Smooth muscle cell (in vitro differentiated cells): ENCODE measurements around the gene PLEKHA6. TPM values are rescaled to one million over a fixed set of nuclear protein-coding genes. Genes with fewer than 3 reads are reported as not detected.

Experiments used
- DNase-seq: peaks from one replicate; lab custom pipeline; 2025; ENCODE audit not compliant: unreplicated experiment; lab: John Stamatoyannopoulos, UW
- H2AFZ ChIP-seq: fragments of 200-600 bp; sonication (generic); 2 replicates; pipeline ENCODE4 v1.6.0; 2016; ENCODE audit warnings: antibody characterized with exemption, low read depth, mild to moderate bottlenecking
- H3F3A ChIP-seq: fragments of 200-600 bp; sonication (generic); 2 replicates; pipeline ENCODE4 v1.6.0; 2017; ENCODE audit warnings: antibody characterized with exemption, low read depth
- H3K27ac ChIP-seq: fragments of 200-600 bp; sonication (generic); 2 replicates; pipeline ENCODE4 v1.5.1; 2016; ENCODE audit warnings: low read depth, mild to moderate bottlenecking
- H3K27me3 ChIP-seq: fragments of 200-600 bp; sonication (generic); 2 replicates; pipeline ENCODE4 v1.6.1; 2016; ENCODE audit warnings: low read depth, mild to moderate bottlenecking
- H3K36me3 ChIP-seq: fragments of 200-600 bp; sonication (generic); 2 replicates; pipeline ENCODE4 v1.5.1; 2016; ENCODE audit warnings: low read depth
- H3K4me1 ChIP-seq: fragments of 200-600 bp; sonication (generic); 2 replicates; pipeline ENCODE4 v1.5.1; 2016; ENCODE audit warnings: low read depth
- H3K4me2 ChIP-seq: fragments of 200-600 bp; sonication (generic); 2 replicates; pipeline ENCODE4 v1.6.0; 2016; ENCODE audit warnings: mild to moderate bottlenecking
- H3K4me3 ChIP-seq: fragments of 200-600 bp; sonication (generic); 2 replicates; pipeline ENCODE4 v1.5.1; 2016; ENCODE audit warnings: mild to moderate bottlenecking
- H3K79me2 ChIP-seq: fragments of 200-600 bp; sonication (generic); 2 replicates; pipeline ENCODE4 v1.6.0; 2016; ENCODE audit warnings: low read depth, mild to moderate bottlenecking
- H3K9ac ChIP-seq: fragments of 200-600 bp; sonication (generic); 2 replicates; pipeline ENCODE4 v1.6.0; 2016; ENCODE audit warnings: low read depth
- H3K9me3 ChIP-seq: fragments of 200-600 bp; sonication (generic); replicated peaks from 2 replicates; pipeline ENCODE4 v1.5.1; 2016; ENCODE audit warnings: low read depth
- H4K20me1 ChIP-seq: fragments of 200-600 bp; sonication (generic); 2 replicates; pipeline ENCODE4 v1.6.0; 2016; ENCODE audit warnings: low read depth
- CTCF ChIP-seq: fragments of 200-600 bp; sonication (generic); IDR thresholded peaks from 2 replicates; pipeline ENCODE4 v1.5.1; 2017; ENCODE audit warnings: borderline replicate concordance, mild to moderate bottlenecking, antibody characterized with exemption; ENCODE audit not compliant: insufficient read depth, poor library complexity, severe bottlenecking
- WGBS: methylation state at CpG from one replicate; pipeline ENCODE4 v1.1.7; 2016; ENCODE audit warnings: low lambda C conversion rate; 5-methylcytosine and 5-hydroxymethylcytosine counted together
- polyA plus RNA-seq: library from polyadenylated mRNA; unstranded; fragments of >200 nt; fragmentation: Nextera tagmentation; extraction: Ambion mirVana; gene quantifications from 2 replicates; pipeline ENCODE4 v1.2.1, GENCODE V29; 2016
- total RNA-seq: library from RNA; depleted of rRNA; stranded (reverse); fragments of >200 nt; gene quantifications from 2 replicates; pipeline ENCODE4 v1.2.3, GENCODE V29; 2014

Gene PLEKHA6
- total and polyA plus RNA-seq, 2 experiments from 2014 or later, result 0.45 to 0.85 TPM

GRCh38 chr1:204373911-204374310, 14.2 kb upstream of the PLEKHA6 start:
- no peak for DNase-seq
- no peak for TF ChIP-seq CTCF
- no peak overlapping the region for H3K9ac ChIP-seq
- H3K79me2 ChIP-seq, result no peaks in the 10 kb centered on the region
- H3K4me3 ChIP-seq, result no peak overlapping the region
- no peaks in the 10 kb centered on the region for H3K9me3 ChIP-seq
- H4K20me1 ChIP-seq, result no peaks in the 10 kb centered on the region
- H3K27me3 ChIP-seq, result peaks cover 85% of the 10 kb centered on the region
- WGBS, result 98% methylated on average over 4 of the region's 4 CpGs
- no peaks in the 10 kb centered on the region for H3F3A ChIP-seq
- no peaks in the 10 kb centered on the region for H3K36me3 ChIP-seq
- H3K4me1 ChIP-seq, result peaks cover 7% of the 10 kb centered on the region
- H2AFZ ChIP-seq, result no peak overlapping the region
- H3K4me2 ChIP-seq, result no peak overlapping the region
- no peak overlapping the region for H3K27ac ChIP-seq

GRCh38 chr1:204370176-204370575, 10.4 kb upstream of the PLEKHA6 start:
- no peak overlapping the region for H3K4me3 ChIP-seq
- TF ChIP-seq CTCF, result no peak
- no peaks in the 10 kb centered on the region for H4K20me1 ChIP-seq
- H3K79me2 ChIP-seq, result no peaks in the 10 kb centered on the region
- H3F3A ChIP-seq, result no peaks in the 10 kb centered on the region
- no peak for DNase-seq
- no peaks in the 10 kb centered on the region for H3K9me3 ChIP-seq
- H3K27ac ChIP-seq, result no peak overlapping the region
- H3K9ac ChIP-seq, result no peak overlapping the region
- no peaks in the 10 kb centered on the region for H3K4me1 ChIP-seq
- no peaks in the 10 kb centered on the region for H3K36me3 ChIP-seq
- H3K4me2 ChIP-seq, result no peak overlapping the region
- H2AFZ ChIP-seq, result no peak overlapping the region
- WGBS, result 88% methylated on average over 10 of the region's 10 CpGs
- H3K27me3 ChIP-seq, result peaks cover 53% of the 10 kb centered on the region

- H3K9me3 ChIP-seq, result no peaks in the 10 kb centered on the region
- no peak overlapping the region for H3K4me3 ChIP-seq
- H3K9ac ChIP-seq, result no peak overlapping the region
- H4K20me1 ChIP-seq, result no peaks in the 10 kb centered on the region
- no peaks in the 10 kb centered on the region for H3K79me2 ChIP-seq
- no peak for DNase-seq
- no peak overlapping the region for H3K27ac ChIP-seq
- H3K27me3 ChIP-seq, result peaks cover 44% of the 10 kb centered on the region
- H3K36me3 ChIP-seq, result no peaks in the 10 kb centered on the region
- H3K4me2 ChIP-seq, result no peak overlapping the region
- no peak overlapping the region for H2AFZ ChIP-seq
- no peaks in the 10 kb centered on the region for H3F3A ChIP-seq
- no peak for TF ChIP-seq CTCF
- WGBS, result 92% methylated on average over 13 of the region's 13 CpGs
- no peaks in the 10 kb centered on the region for H3K4me1 ChIP-seq
Observed at GRCh38 chr1:204368996-204369726, 9.4 kb upstream of the PLEKHA6 start.

- H3K36me3 ChIP-seq, result no peaks in the 10 kb centered on the region
- DNase-seq, result no peak
- H4K20me1 ChIP-seq, result no peaks in the 10 kb centered on the region
- H3K9me3 ChIP-seq, result no peaks in the 10 kb centered on the region
- peaks cover 4% of the 10 kb centered on the region for H3K4me1 ChIP-seq
- no peak overlapping the region for H3K4me2 ChIP-seq
- H2AFZ ChIP-seq, result no peak overlapping the region
- H3K27me3 ChIP-seq, result peaks cover 32% of the 10 kb centered on the region
- WGBS, result 88% methylated on average over 10 of the region's 10 CpGs
- H3K27ac ChIP-seq, result no peak overlapping the region
- H3F3A ChIP-seq, result no peaks in the 10 kb centered on the region
- H3K79me2 ChIP-seq, result no peaks in the 10 kb centered on the region
- H3K4me3 ChIP-seq, result no peak overlapping the region
- no peak overlapping the region for H3K9ac ChIP-seq
- no peak for TF ChIP-seq CTCF
Observed at GRCh38 chr1:204367956-204368355, 8.2 kb upstream of the PLEKHA6 start.
